Measurements from ENCODE around the gene TSHZ1.

DNA sequence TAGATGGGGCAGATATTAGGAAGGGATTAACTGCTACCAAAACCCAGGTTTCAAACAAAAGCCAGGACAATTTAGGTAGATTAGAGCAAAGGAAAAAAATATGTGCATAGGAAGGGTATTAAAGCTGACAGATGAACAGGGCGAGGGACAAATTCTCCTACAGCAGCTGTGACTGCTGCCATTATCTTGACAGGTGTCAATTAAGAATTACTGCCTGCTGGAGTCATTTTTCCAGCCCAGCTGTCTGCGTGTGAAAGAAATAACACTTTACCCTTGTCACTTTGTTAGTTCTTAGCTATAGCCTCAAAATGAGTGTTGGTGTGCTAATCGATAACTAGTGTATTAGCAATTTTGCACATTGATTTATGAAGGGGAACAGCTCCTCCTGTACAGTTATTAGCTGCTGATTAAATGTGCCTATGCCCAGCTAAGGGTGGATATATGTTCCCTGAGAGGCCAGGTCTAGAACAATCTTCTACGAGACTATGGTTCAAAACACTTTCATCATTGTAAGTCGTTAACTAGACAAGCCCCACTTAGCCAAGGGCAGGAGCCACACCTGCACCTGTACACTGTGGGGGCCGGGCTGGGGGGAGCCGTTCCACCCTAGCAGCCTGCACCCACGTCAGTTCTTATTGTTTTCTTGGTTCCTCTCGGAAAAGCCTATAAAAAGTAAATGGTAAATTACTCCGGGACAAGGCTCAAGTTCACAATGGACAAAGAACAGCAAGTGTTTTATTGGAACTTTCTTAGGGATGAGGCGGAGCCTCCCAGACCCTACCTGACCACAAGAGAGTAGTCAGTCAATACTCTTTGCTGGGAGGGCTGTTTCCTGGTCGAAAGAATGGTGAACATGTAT is 7.7 kb downstream of the TSHZ1 start:
- TF ChIP-seq SUZ12 (IDR thresholded peaks at IDR 0.05) (no peak), SP1 (IDR thresholded peaks at IDR 0.05) (no peak), L3MBTL2 (conservative IDR thresholded peaks at IDR 0.05) (no peak)
- TF ChIP-seq, protein P1, sequence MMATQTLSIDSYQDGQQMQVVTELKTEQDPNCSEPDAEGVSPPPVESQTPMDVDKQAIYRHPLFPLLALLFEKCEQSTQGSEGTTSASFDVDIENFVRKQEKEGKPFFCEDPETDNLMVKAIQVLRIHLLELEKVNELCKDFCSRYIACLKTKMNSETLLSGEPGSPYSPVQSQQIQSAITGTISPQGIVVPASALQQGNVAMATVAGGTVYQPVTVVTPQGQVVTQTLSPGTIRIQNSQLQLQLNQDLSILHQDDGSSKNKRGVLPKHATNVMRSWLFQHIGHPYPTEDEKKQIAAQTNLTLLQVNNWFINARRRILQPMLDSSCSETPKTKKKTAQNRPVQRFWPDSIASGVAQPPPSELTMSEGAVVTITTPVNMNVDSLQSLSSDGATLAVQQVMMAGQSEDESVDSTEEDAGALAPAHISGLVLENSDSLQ (IDR thresholded peaks at IDR 0.05) = peak; percentile 84

Measured in HEK293T (cell line).